ENCODE results near the gene RHD.
A peak's percentile ranks its signal among the peaks of the same experiment; 100 is the strongest.
"Not testable (repeated sequence)": the region's sequence is repeated elsewhere in the genome, so short reads cannot be mapped to it uniquely, and the experiment has no call there.

The RHD gene

GRCh38 chr1:25309085-25309484, 36.8 kb downstream of the RHD start:
- DNase-seq, result not testable (repeated sequence)

- not testable (repeated sequence) for DNase-seq
These were observed 37.2 kb downstream of the RHD start for GRCh38 chr1:25309486-25309885.

- DNase-seq, result not testable (repeated sequence)
These were observed 40.6 kb downstream of the RHD start for GRCh38 chr1:25312806-25313470.

GRCh38 chr1:25320314-25320938, 48.1 kb downstream of the RHD start:
- DNase-seq, result peak; percentile 21

GRCh38 chr1:25322127-25322526, 49.8 kb downstream of the RHD start:
- not testable (repeated sequence) for DNase-seq

- not testable (repeated sequence) for DNase-seq
These were observed 52.1 kb downstream of the RHD start for GRCh38 chr1:25324407-25324806.

- not testable (repeated sequence) for DNase-seq
These were observed 55.8 kb downstream of the RHD start for GRCh38 chr1:25327864-25328790.

GRCh38 chr1:25328791-25329185, 56.5 kb downstream of the RHD start:
- DNase-seq, result not testable (repeated sequence)

GRCh38 chr1:25329336-25329735, 57.0 kb downstream of the RHD start:
- DNase-seq, result not testable (repeated sequence)

GRCh38 chr1:25329950-25330349, 57.6 kb downstream of the RHD start:
- not testable (repeated sequence) for DNase-seq

GRCh38 chr1:25336922-25337354, 64.6 kb downstream of the RHD start:
- not testable (repeated sequence) for DNase-seq

- not testable (repeated sequence) for DNase-seq
These were observed 65.3 kb downstream of the RHD start for GRCh38 chr1:25337483-25338187.

- peak; percentile 88 for DNase-seq
These were observed 66.1 kb downstream of the RHD start, which contains the start of gene TMEM50A for GRCh38 chr1:25338188-25338981. Gene TMEM50A (plus strand): TSS chr1:25338334. CDS start chr1:25340487, 2,153 bp downstream.

GRCh38 chr1:25338986-25339385, 66.7 kb downstream of the RHD start:
- DNase-seq, result no peak

- no peak for DNase-seq
These were observed 69.4 kb downstream of the RHD start for GRCh38 chr1:25341746-25342145.

GRCh38 chr1:25342846-25343245, 70.5 kb downstream of the RHD start:
- no peak for DNase-seq

- DNase-seq, result peak; percentile 94
These were observed 71.6 kb downstream of the RHD start for GRCh38 chr1:25343872-25344271.

- DNase-seq, result no peak
These were observed 75.2 kb downstream of the RHD start for GRCh38 chr1:25347556-25347955.

- no peak for DNase-seq
These were observed 77.3 kb downstream of the RHD start for GRCh38 chr1:25349606-25350005.

- DNase-seq, result no peak
These were observed 83.6 kb downstream of the RHD start for GRCh38 chr1:25355841-25356395.

GRCh38 chr1:25356441-25356840, 84.1 kb downstream of the RHD start:
- DNase-seq, result no peak

Measured in fibroblast of skin of back (primary cell).